GM12878 (cell line): ENCODE results near the gene SNRNP25. TPM values are rescaled to one million over a fixed set of nuclear protein-coding genes. Genes with fewer than 3 reads are reported as not detected.

Experiments used
- CBFB ChIP-seq: IDR thresholded peaks from 2 replicates; pipeline ENCODE4 v1.6.1; 2016; ENCODE audit warnings: antibody characterized with exemption, low read depth
- CEBPB ChIP-seq, 2 experiments: fragments of 150-350 bp in 1 of 2; IDR thresholded peaks; 2 replicates each; pipeline ENCODE4 v1.6.1; 2012 to 2014; ENCODE audit warnings: low read depth in 2 of 2, low read length in 2 of 2, borderline replicate concordance in 1 of 2, inconsistent platforms in 1 of 2
- CREB1 ChIP-seq: IDR thresholded peaks from 2 replicates; pipeline ENCODE4 v1.6.1; 2012; ENCODE audit warnings: low read depth, mild to moderate bottlenecking, inconsistent platforms
- CREM ChIP-seq: IDR thresholded peaks from 2 replicates; pipeline ENCODE4 v1.6.1; 2014; ENCODE audit warnings: antibody characterized with exemption, low read depth
- FOXK2 ChIP-seq: fragments of 450-650 bp; IDR thresholded peaks from 2 replicates; pipeline ENCODE4 v1.6.1; 2017; ENCODE audit warnings: mild to moderate bottlenecking, moderate library complexity
- GABPA ChIP-seq: IDR thresholded peaks from 2 replicates; pipeline ENCODE4 v1.6.1; 2014; ENCODE audit warnings: antibody characterized with exemption, low read depth, mild to moderate bottlenecking, inconsistent platforms
- HDGF ChIP-seq: fragments of 450-650 bp; IDR thresholded peaks from 2 replicates; pipeline ENCODE4 v1.6.1; 2016; ENCODE audit warnings: antibody characterized with exemption
- PML ChIP-seq: IDR thresholded peaks from 2 replicates; pipeline ENCODE4 v1.6.1; 2012; ENCODE audit warnings: low read length, inconsistent platforms
- RELA ChIP-seq: fragments of 450-650 bp; IDR thresholded peaks from 2 replicates; pipeline ENCODE4 v1.8.0; 2014; ENCODE audit warnings: borderline replicate concordance; ENCODE audit not compliant: partially characterized antibody
- SMARCA5 ChIP-seq: fragments of 450-650 bp; IDR thresholded peaks from 2 replicates; pipeline ENCODE4 v1.6.1; 2017; ENCODE audit warnings: mild to moderate bottlenecking
- STAT1 ChIP-seq: fragments of 450-650 bp; conservative IDR thresholded peaks from 2 replicates; pipeline ENCODE4 v1.6.1; 2014; ENCODE audit warnings: antibody characterized with exemption, mild to moderate bottlenecking
- TCF12 ChIP-seq: IDR thresholded peaks from 2 replicates; pipeline ENCODE4 v1.6.1; 2011; ENCODE audit warnings: low read depth, mild to moderate bottlenecking, low read length
- polyA plus RNA-seq, 11 experiments: library from polyadenylated mRNA; depleted of rRNA in 4 of 11; unstranded in 6 of 11; stranded (reverse) in 5 of 11; fragments of >200 nt; fragmentation: Nextera tagmentation in 4 of 11; fragmentation: Illumina TruSeq in 1 of 11; extraction: Ambion mirVana in 4 of 11; extraction: Trizol in 1 of 11; gene quantifications; 1 replicate in 1 of 11; 2 replicates in 10 of 11; pipeline versions ENCODE4 v1.2.1 to v1.2.3, GENCODE V29; 2011 to 2016; ENCODE audit warnings: inconsistent platforms in 2 of 11, missing spikeins in 2 of 11, low read depth in 1 of 11
- total RNA-seq, 4 experiments: library from RNA; depleted of rRNA in 3 of 4; stranded (reverse); fragments of >200 nt in 3 of 4; fragmentation: Illumina TruSeq in 1 of 4; extraction: Trizol in 1 of 4; gene quantifications; 2 replicates each; pipeline versions ENCODE4 v1.2.1 to v1.2.3, GENCODE V29; 2013 to 2021
- TF ChIP-seq, protein P1 (sequence below): IDR thresholded peaks from 2 replicates; pipeline ENCODE4 v1.6.1; 2011; ENCODE audit warnings: borderline replicate concordance, low read depth, mild to moderate bottlenecking, moderate library complexity, low read length; ENCODE audit not compliant: insufficient read depth, poor library complexity, severe bottlenecking
- TF ChIP-seq, protein P2 (sequence below): IDR thresholded peaks from 2 replicates; pipeline ENCODE4 v1.6.1; 2011; ENCODE audit warnings: low read depth, low read length, improper control_type of control experiment, borderline replicate concordance
- TF ChIP-seq, protein P3 (sequence below): fragments of 450-650 bp; IDR thresholded peaks from 2 replicates; pipeline ENCODE4 v1.6.1; 2017; ENCODE audit warnings: mild to moderate bottlenecking, moderate library complexity
- TF ChIP-seq, protein P4 (sequence below): IDR thresholded peaks from 2 replicates; pipeline ENCODE4 v1.6.1; 2012; ENCODE audit warnings: low read depth, low read length, improper control_type of control experiment
- TF ChIP-seq, protein P5 (sequence below): fragments of 450-650 bp; IDR thresholded peaks from 2 replicates; pipeline ENCODE4 v1.6.1; 2016; ENCODE audit warnings: mild to moderate bottlenecking
- TF ChIP-seq, protein P6 (sequence below): IDR thresholded peaks from 2 replicates; pipeline ENCODE4 v1.6.1; 2011; ENCODE audit warnings: mild to moderate bottlenecking, low read depth, low read length, moderate library complexity; ENCODE audit not compliant: insufficient replicate concordance

The SNRNP25 gene
- total and polyA plus RNA-seq, 10 of the 15 experiments (the other 5 are each of a cell fraction or from before 2014, with no cell fraction given): 40.9 to 138 (median 67.2) TPM

DNA sequence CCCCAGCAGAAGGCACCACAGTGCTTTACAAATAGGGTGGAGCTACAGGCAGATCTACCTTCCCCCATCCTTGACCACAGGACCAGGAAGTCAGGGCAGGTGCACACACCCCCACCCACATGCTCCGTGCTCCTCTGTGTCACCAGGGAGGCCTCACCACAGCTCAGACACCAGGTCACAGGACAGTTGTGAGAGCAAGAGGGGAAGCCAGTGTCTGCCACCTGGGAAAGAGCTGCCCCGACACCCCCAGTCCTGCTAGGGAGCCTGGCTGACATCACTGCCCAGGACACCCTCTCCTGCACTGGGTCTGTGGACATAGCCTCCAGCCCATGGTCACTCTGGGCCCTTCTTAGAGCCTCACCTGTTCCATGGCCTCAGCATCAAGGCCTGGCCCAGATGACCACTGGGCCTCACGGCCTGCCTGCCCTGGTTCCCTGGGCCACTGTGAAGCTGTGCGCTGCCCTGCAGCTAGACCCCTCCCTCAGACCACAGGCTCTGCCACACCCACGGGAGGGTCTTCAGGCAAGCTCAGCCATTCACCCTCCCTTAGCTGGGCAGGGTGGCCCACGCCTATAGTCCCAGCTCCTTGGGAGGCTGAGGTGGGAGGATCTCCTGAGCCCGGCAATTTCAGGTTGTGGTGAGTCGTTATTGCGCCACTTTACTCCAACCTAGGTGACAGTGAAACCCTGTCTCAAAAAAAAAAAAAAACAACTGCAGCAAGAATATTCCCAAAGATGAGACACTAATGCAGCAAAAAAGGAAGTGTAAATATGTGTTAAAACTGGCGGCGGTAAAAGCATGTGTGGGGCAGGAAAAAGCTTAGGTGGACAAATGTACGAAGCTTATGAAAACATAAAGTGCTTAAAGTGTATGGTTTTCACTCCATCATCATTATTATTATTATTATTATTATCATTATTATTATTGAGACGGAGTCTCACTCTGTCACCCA is 14.4 kb upstream of the SNRNP25 start (continued):
- TF ChIP-seq, protein P1, sequence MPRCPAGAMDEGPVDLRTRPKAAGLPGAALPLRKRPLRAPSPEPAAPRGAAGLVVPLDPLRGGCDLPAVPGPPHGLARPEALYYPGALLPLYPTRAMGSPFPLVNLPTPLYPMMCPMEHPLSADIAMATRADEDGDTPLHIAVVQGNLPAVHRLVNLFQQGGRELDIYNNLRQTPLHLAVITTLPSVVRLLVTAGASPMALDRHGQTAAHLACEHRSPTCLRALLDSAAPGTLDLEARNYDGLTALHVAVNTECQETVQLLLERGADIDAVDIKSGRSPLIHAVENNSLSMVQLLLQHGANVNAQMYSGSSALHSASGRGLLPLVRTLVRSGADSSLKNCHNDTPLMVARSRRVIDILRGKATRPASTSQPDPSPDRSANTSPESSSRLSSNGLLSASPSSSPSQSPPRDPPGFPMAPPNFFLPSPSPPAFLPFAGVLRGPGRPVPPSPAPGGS: no peak
- TF ChIP-seq CREM (no peak; the same call in 1 of the 2 replicates), SMARCA5 (peak; percentile 61), CEBPB (IDR thresholded peaks at IDR 0.05; ENCODE audit: borderline replicate concordance in 1 of 2, low read depth in 2 of 2, low read length in 2 of 2) (no peak), GABPA (no peak), FOXK2 (no peak), CBFB (peak; percentile 94), CREB1 (peak; percentile 51; the same call in 1 of the 2 replicates), TCF12 (peak; percentile 95), STAT1 (no peak), RELA (no peak), PML (no peak), HDGF (peak; percentile 65; the same call in 1 of the 2 replicates)
- TF ChIP-seq, protein P2, sequence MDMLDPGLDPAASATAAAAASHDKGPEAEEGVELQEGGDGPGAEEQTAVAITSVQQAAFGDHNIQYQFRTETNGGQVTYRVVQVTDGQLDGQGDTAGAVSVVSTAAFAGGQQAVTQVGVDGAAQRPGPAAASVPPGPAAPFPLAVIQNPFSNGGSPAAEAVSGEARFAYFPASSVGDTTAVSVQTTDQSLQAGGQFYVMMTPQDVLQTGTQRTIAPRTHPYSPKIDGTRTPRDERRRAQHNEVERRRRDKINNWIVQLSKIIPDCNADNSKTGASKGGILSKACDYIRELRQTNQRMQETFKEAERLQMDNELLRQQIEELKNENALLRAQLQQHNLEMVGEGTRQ: no peak
- TF ChIP-seq, protein P3, sequence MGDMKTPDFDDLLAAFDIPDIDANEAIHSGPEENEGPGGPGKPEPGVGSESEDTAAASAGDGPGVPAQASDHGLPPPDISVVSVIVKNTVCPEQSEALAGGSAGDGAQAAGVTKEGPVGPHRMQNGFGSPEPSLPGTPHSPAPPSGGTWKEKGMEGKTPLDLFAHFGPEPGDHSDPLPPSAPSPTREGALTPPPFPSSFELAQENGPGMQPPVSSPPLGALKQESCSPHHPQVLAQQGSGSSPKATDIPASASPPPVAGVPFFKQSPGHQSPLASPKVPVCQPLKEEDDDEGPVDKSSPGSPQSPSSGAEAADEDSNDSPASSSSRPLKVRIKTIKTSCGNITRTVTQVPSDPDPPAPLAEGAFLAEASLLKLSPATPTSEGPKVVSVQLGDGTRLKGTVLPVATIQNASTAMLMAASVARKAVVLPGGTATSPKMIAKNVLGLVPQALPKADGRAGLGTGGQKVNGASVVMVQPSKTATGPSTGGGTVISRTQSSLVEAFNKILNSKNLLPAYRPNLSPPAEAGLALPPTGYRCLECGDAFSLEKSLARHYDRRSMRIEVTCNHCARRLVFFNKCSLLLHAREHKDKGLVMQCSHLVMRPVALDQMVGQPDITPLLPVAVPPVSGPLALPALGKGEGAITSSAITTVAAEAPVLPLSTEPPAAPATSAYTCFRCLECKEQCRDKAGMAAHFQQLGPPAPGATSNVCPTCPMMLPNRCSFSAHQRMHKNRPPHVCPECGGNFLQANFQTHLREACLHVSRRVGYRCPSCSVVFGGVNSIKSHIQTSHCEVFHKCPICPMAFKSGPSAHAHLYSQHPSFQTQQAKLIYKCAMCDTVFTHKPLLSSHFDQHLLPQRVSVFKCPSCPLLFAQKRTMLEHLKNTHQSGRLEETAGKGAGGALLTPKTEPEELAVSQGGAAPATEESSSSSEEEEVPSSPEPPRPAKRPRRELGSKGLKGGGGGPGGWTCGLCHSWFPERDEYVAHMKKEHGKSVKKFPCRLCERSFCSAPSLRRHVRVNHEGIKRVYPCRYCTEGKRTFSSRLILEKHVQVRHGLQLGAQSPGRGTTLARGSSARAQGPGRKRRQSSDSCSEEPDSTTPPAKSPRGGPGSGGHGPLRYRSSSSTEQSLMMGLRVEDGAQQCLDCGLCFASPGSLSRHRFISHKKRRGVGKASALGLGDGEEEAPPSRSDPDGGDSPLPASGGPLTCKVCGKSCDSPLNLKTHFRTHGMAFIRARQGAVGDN: peak; percentile 91
- TF ChIP-seq, protein P4, sequence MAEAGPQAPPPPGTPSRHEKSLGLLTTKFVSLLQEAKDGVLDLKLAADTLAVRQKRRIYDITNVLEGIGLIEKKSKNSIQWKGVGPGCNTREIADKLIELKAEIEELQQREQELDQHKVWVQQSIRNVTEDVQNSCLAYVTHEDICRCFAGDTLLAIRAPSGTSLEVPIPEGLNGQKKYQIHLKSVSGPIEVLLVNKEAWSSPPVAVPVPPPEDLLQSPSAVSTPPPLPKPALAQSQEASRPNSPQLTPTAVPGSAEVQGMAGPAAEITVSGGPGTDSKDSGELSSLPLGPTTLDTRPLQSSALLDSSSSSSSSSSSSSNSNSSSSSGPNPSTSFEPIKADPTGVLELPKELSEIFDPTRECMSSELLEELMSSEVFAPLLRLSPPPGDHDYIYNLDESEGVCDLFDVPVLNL: no peak
- TF ChIP-seq, protein P5, sequence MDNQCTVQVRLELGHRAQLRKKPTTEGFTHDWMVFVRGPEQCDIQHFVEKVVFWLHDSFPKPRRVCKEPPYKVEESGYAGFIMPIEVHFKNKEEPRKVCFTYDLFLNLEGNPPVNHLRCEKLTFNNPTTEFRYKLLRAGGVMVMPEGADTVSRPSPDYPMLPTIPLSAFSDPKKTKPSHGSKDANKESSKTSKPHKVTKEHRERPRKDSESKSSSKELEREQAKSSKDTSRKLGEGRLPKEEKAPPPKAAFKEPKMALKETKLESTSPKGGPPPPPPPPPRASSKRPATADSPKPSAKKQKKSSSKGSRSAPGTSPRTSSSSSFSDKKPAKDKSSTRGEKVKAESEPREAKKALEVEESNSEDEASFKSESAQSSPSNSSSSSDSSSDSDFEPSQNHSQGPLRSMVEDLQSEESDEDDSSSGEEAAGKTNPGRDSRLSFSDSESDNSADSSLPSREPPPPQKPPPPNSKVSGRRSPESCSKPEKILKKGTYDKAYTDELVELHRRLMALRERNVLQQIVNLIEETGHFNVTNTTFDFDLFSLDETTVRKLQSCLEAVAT: peak; percentile 24; the same call in 1 of the 2 replicates
- TF ChIP-seq, protein P6, sequence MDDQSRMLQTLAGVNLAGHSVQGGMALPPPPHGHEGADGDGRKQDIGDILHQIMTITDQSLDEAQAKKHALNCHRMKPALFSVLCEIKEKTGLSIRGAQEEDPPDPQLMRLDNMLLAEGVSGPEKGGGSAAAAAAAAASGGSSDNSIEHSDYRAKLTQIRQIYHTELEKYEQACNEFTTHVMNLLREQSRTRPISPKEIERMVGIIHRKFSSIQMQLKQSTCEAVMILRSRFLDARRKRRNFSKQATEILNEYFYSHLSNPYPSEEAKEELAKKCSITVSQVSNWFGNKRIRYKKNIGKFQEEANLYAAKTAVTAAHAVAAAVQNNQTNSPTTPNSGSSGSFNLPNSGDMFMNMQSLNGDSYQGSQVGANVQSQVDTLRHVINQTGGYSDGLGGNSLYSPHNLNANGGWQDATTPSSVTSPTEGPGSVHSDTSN: no peak
